Stimulated activated CD8-positive, alpha-beta memory T cell treated with anti-CD3 and anti-CD28 coated beads, Interleukin-15, amount 100 ng/mL, for 48 hours (primary cell): Measurements from ENCODE around the gene NSD2.

ENCODE experiments used
- DNase-seq, 2 donors: peaks; one replicate each; pipeline ENCODE4 v3.0.0-alpha.2; 2020; ENCODE audit warnings: low read depth in 2 of 2

NSD2 gene

DNA sequence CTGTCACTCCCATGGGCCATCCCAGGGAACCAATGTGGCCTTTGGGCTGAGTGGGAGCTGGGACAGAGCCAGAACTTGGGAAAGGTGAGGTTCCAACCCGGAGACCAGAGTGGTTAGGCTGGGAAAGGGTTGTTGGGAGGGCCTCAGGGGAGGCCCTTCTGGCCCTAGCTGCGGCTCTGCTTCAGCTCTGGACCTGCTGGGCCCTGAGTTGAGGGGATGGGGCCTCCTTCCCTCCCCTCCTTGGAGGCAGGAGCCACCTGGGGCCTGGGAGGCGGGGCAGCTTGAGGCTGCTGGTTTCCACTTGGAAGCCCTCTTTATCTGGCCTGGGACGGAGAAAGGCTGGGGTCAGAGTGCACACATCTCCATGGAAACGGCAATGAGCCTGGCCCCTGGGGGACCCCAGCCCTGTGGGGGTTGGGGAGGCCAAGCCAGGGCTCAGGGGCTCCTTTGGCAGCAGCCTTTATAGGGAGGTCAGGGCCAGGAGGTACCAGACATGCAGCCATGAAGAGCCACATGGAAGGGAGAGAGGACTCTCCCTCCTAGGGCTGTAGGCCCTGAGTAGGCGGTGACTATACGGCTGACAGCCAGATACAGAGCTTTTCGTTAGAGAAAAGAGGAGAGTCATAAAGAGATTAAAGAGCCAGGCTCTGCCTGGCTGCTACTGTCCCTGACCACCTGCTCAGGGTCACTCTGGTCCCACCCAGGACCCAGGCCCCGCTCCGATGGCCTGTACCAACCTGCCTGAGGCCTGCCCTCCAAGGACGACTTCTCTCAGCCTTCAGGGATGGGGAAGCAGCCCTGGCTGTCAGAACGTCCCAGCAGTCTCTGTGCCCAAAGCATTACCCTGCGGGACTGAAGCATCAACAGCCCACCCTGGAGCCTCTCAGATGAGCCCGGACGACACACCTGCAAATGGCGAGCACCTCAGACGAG, 6.9 kb upstream of the NSD2 start:
- DNase-seq: no peak

DNA sequence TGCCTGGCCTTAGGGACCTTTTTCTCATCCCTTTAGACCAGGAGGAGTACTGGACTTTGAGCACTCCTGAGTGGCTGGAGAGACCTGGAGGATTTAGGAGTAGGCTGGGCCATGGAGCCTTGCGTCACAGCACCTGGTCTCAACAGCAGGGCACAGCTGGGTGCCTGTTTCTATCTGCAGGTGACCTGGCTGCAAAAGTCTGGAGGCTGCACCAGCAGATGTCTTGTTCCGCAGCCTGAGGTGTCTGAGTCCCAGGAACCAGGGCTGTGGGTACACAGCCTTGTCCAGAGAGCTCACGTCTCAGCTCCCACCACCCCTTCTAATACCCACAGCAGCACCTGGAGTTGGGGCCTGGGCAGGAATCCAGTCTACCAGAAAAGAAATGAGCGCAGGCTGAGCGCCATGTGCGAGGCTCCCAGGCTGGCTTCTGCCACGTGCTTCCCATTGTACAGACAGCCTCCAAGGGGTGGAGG, 5.0 kb upstream of the NSD2 start:
- no peak for DNase-seq

DNA sequence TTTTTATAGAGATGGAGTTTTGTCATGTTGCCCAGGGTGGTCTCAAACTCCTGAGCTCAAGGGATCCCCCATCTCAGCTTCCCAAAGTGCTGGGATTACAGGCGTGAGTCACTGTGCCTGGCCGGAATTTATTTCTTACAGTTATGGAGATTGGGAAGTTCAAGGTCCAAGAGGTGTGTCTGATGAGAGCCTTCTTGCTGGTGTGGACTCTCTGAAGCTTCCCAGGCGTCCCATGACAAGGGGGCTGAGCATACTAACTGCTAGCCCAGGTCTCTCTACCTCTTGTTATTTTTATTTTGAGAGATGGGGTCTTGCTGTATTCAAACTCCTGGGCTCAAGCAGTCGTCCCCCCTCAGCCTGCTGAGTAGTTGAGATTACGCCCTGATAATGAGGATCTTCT, 2.9 kb upstream of the NSD2 start:
- DNase-seq: no peak

- DNase-seq: no peak
These were observed 2.3 kb upstream of the NSD2 start for GRCh38 chr4:1868912-1869311.

DNA sequence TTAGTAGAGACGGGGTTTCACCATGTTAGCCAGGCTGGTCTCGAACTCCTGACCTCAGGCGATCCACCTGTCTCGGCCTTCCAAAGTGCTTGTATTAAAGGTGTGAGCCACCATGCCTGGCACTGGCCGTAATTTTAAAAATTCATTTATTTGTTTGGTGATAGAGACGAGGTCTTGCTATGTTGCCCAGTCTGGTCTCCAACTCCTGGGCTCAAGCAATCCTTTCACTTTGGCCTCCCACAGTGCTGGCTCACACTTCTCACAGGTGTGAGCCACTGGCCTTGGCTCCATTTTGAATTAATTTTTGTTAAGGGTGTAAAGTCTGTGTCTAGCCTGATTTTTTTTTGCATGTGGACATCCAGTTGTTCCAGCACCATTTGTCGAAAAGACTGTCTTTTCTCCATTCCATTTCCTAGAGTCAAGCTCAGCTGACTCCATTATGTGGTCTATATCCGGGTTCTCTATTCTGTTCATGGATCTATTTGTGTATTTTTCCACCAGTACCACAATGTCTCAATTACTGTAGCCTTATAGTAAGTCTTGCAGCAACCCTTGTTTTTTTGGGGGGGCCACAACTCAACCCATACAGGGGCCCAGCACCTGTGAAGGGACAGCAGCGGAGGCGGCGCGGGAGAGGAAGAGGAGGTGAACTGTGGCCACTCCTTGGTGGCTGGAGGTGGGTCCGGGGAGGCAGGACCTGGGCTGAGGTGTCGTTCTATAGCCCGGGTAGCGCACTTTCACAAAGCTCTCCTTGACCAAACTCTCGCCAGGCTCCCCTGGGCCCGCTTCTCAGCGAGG, 1.5 kb upstream of the NSD2 start:
- DNase-seq: no peak

DNA sequence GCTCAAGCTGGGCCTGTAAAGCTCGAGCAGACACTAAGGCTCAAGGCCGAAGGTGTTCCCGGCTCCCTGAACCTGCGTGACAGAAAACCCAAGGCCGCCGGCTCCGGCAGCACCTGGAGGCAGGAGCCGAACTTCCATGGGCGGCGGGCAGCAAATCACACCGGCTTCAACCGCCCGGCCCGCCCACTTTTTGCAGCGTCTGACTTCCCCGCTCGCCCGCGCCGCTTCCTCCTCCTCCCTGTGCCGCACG, 940 bp upstream of the NSD2 start:
- DNase-seq: peak; percentile 78 to 80

- no peak for DNase-seq
These were observed 353 bp downstream of the NSD2 start for GRCh38 chr4:1871471-1872021.

DNA sequence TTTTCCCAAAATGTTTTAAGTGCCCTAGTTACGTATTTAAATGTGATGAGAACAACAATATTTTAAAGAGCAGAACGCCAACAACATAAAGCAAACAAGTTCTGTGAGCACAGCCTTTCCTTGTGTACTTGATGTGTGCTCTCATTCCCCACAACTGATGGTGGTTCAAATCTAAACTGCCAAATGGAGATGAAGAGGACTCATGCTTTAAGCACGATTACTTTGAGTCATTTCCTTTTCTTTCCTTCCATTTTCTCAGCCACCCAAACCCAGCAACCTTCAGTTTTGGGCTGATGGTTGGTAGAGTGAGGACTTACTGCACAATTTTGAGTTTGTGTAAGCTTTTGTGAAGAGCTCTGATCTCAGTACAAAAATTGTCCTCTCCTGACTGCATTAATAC, 1.7 kb downstream of the NSD2 start:
- DNase-seq: no peak

- DNase-seq: no peak
These were observed 2.1 kb downstream of the NSD2 start for GRCh38 chr4:1873291-1873690.

DNA sequence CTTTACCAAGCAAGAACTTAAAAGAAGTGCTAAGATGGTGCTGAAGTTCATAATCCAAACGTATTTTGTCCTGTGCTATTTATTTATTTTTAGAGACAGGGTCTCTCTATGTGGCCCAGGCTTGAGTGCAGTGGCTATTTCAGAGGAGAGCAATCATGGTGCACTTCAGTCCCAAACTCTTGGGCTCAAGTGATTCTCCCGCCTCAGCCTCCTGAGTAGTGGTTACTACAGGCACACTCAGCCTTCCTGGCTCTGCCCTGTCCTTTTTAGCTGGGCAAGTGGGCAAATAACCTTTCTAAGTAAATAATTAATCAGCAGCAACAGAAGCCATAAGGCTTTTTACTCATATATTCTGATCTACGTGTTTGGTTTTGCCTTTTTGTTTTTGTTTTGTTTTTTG, 2.6 kb downstream of the NSD2 start:
- no peak for DNase-seq

GRCh38 chr4:1874201-1874600, 3.0 kb downstream of the NSD2 start:
- no peak for DNase-seq

DNA sequence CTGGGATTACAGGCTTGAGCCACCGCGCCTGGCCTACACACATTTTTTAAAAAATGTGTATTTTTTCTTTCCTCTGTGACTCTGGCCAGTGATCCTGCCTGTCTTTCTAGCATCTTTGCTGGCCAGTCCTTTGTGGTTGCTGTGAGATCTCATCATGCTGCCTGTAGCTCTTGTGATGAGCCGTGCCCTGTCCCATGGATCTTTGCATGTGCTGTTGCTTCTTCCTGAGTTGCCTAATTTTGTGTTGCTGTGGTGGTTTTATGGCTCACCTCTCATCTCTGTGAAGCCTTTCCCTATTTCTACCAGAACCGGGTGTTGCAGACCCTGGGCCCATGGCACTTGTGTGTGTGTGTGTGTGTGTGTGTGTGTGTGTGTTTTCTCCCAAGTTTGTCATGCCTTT, 8.3 kb downstream of the NSD2 start:
- no peak for DNase-seq

DNA sequence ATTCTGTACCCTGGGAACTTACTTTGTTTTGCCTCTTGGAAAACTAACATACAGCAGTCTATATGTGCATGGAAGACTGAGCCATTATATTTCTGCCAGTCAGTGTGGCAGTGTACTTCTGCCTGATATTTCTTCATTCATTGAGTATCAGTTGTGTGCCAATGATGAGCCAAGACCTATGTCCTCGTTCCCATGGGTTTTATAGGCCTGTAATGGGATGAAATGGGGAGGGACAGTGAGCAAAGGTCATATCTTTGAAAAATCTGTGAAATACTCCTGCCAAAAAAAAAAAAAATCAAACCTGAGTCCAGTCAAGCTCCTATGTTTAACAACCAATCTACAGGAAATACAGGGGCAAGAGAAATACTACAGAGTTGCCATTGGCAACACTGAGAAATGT, 9.1 kb downstream of the NSD2 start:
- no peak for DNase-seq

- DNase-seq: no peak
These were observed 11.7 kb downstream of the NSD2 start for GRCh38 chr4:1882850-1883271.

GRCh38 chr4:1883583-1883982, 12.4 kb downstream of the NSD2 start:
- no peak for DNase-seq

DNA sequence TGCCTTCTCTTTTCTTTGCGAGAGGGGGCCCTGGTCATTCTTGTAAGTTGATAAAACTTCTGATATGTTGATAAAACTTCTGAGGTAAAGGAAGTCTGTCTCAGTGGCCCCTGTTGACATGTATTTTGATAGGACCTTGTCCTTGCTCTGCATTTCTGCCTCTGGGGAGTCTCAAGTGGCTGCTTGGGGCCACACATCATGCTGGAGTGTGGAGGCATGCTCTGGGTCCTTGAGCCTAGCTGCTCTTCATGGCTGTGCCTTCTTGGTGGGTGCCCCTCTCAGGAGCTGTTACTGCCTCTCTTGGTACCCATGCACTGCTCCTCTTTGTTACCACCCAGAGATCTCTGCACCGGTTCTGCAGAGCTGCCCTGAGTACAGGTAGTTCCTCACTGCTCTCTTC, 14.2 kb downstream of the NSD2 start:
- DNase-seq: no peak

DNA sequence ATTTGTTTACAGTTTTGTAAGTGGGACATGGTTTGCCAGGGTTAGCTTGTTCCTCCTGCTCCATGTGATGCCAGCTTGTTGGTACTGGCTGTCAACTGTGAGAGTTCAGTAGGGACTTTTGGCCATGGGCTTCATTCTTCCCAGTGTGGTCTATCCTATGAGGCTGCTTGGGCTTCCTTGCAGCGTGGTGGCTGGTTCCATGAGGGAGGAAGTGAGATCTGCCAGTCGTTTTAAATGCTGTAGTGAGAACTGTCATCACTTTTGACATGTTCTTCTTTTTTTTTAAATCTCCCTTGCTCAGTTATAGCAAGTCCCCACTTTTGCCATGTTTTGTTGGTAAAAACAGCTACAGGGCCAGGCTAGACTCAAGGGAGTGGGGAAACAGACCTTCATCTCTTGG, 15.9 kb downstream of the NSD2 start:
- no peak for DNase-seq

- DNase-seq: no peak
These were observed 19.9 kb downstream of the NSD2 start for GRCh38 chr4:1890979-1891570.

DNA sequence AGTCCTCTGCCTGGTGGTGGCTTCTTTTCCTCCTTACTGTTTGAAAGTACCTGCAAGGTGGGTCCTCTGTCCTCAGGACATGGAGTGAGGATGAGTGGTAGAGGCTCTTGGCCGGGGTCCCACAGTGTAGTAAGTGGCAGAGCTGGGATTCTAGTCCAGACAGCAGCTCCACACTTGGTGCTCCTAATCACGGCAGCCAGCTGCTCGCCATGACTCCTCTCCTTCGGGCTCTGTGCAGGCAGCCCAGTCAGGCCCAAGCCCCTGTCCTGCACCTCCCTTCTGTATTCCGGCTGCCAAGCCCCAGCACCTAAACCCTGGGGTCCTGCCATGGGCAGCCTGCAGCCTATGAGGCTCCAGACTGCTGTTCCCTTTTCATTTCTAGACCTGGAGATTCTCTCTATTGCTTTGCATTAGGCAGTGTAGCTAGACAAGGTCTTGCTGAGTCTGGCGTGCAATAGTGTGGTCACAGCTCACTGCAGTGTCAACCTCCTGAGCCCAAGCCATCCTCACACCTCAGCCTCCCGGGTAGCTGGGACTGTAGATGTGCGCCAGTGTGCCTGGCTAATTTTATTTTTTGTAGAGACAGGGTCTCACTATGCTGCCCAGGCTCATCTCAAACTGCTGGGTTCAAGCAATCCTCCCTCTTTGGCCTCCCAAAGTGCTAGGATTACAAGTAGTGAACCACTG, 24.9 kb downstream of the NSD2 start:
- DNase-seq: no peak

DNA sequence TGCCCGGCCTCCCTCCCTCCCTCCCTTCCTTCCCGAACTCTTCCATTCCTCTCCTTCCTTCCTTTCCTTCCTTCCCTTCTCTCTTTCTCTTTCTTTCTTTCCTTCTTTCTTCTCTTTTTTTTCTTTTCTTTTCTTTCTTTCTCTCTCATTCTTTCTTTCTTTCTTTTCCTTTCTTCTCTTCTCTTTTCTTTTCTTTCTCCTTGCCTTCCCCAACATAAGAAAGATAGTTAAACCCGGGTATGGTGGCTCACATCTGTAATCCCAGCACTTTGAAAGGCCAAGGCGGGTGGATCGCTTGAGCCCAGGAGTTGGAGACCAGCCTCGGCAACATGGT, 25.4 kb downstream of the NSD2 start:
- DNase-seq: no peak

GRCh38 chr4:1898007-1898406, 26.8 kb downstream of the NSD2 start:
- no peak for DNase-seq

GRCh38 chr4:1898681-1899080, 27.5 kb downstream of the NSD2 start:
- DNase-seq: no peak
